Measurements from ENCODE around the gene MYT1. TPM values are rescaled to one million over a fixed set of nuclear protein-coding genes. Genes with fewer than 3 reads are reported as not detected.

Gene MYT1
- total and polyA plus RNA-seq, 2 of the 13 experiments (the other 11 are each of a cell fraction or from before 2014, with no cell fraction given) = 0.58 to 2.5 TPM

DNA sequence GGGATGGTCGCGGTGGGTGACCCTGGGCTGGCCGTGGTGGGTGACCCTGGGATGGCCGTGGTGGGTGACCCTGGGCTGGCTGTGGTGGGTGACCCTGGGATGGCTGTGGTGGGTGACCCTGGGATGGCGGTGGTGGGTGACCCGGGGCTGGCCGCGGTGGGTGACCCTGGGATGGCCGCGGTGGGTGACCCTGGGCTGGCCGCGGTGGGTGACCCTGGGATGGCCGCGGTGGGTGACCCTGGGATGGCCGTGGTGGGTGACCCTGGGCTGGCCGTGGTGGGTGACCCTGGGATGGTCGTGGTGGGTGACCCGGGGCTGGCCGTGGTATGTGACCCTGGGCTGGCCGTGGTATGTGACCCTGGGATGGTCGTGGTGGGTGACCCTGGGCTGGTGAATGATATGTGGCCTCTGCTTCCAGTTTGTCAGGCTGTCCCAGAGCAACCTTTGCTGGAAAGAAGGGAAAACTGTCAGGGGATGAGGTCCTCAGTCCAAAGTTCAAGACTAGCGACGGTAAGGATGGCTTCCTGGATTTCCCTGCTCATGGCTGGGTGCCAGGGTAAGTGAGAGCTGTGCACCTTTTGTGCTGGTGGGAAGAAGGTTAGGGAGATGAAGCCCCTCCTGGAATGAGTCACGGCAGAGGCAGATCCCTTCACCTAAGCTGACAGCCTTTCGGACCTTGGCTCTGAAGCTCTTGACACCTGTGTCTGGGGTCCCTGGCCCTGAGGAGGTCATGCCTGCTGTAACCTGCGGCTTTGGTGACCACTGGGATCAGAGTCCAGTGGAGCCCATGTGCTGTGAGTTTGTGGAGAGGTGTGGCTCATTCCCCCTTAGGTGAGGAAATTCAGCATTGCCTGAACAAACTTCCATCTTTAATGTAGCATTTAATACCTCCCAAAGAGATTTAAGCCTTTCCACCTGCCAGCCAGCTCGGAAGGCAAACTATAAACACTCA is 72.2 kb downstream of the MYT1 start (continued):
- TF ChIP-seq ZBTB4 (CRISPR knock-in tag; IDR thresholded peaks at IDR 0.05; ENCODE audit: borderline replicate concordance) = no peak; the same call in 1 of the 2 replicates
- TF ChIP-seq GTF3A (CRISPR knock-in tag; conservative IDR thresholded peaks at IDR 0.05) = peak; percentile 2; the same call in 1 of the 2 replicates
- TF ChIP-seq CENPBD1 (CRISPR knock-in tag; IDR thresholded peaks at IDR 0.05; ENCODE audit: borderline replicate concordance, low read depth) = no peak
- TF ChIP-seq PHF5A (CRISPR knock-in tag; IDR thresholded peaks at IDR 0.05; ENCODE audit: low read depth, unreplicated experiment) = no peak
- TF ChIP-seq ZNF274 (CRISPR knock-in tag; IDR thresholded peaks at IDR 0.05) = no peak
- TF ChIP-seq ZNF281 (CRISPR knock-in tag; IDR thresholded peaks at IDR 0.05; ENCODE audit: borderline replicate concordance) = no peak
- no peak for TF ChIP-seq ZBTB40 (IDR thresholded peaks at IDR 0.05)
- peak; percentile 83 for TF ChIP-seq ZBTB40 (CRISPR knock-in tag; IDR thresholded peaks at IDR 0.05)
- peak; percentile 27; the same call in 1 of the 2 replicates for TF ChIP-seq GATA4 (IDR thresholded peaks at IDR 0.05; ENCODE audit: borderline replicate concordance, low read depth)
- no peak for TF ChIP-seq RARG (CRISPR knock-in tag; IDR thresholded peaks at IDR 0.05; ENCODE audit: low read depth)

All from HepG2 (cell line).